ENCODE measurements around the gene SEM1.

SEM1 gene

GRCh38 chr7:96675548-96675947 lies 34.1 kb downstream of the SEM1 start:
- Histone ChIP-seq H3K4me3 (replicated peaks; ENCODE audit: insufficient read depth, low read length) (no peak overlapping the region), H3K27ac (replicated peaks) (no peak overlapping the region), H3K27me3 (ENCODE audit: insufficient read depth, poor library complexity, severe bottlenecking) (no peaks in the 10 kb centered on the region)
- TF ChIP-seq POLR2AphosphoS5 (IDR thresholded peaks at IDR 0.05; ENCODE audit: low read depth), result no peak
- no peak for TF ChIP-seq GABPA (IDR thresholded peaks at IDR 0.05; ENCODE audit: low read depth)
- TF ChIP-seq REST (IDR thresholded peaks at IDR 0.05; ENCODE audit: insufficient replicate concordance, low read depth), result no peak
- TF ChIP-seq CTCF (IDR thresholded peaks at IDR 0.05; ENCODE audit: insufficient read depth, low read length), result no peak
- no peak for TF ChIP-seq SPI1 (IDR thresholded peaks at IDR 0.05; ENCODE audit: borderline replicate concordance, low read depth)
- DNase-seq (ENCODE audit: low read depth in 1 of 2, low spot score in 1 of 2), result no peak

- no peak overlapping the region for H3K4me3 ChIP-seq (replicated peaks; ENCODE audit: insufficient read depth, low read length)
- no peak for DNase-seq (ENCODE audit: low read depth in 1 of 2, low spot score in 1 of 2)
- H3K27ac ChIP-seq (replicated peaks), result no peak overlapping the region
- no peaks in the 10 kb centered on the region for H3K27me3 ChIP-seq (ENCODE audit: insufficient read depth, poor library complexity, severe bottlenecking)
- no peak for TF ChIP-seq GABPA (IDR thresholded peaks at IDR 0.05; ENCODE audit: low read depth)
- no peak for TF ChIP-seq REST (IDR thresholded peaks at IDR 0.05; ENCODE audit: insufficient replicate concordance, low read depth)
- no peak for TF ChIP-seq SPI1 (IDR thresholded peaks at IDR 0.05; ENCODE audit: borderline replicate concordance, low read depth)
- TF ChIP-seq CTCF (IDR thresholded peaks at IDR 0.05; ENCODE audit: insufficient read depth, low read length), result no peak
- TF ChIP-seq POLR2AphosphoS5 (IDR thresholded peaks at IDR 0.05; ENCODE audit: low read depth), result no peak
Measured at GRCh38 chr7:96674565-96674964, 35.1 kb downstream of the SEM1 start.

- Histone ChIP-seq H3K4me3 (replicated peaks; ENCODE audit: insufficient read depth, low read length) (no peak overlapping the region), H3K27ac (replicated peaks) (no peak overlapping the region), H3K27me3 (ENCODE audit: insufficient read depth, poor library complexity, severe bottlenecking) (no peaks in the 10 kb centered on the region)
- TF ChIP-seq CTCF (IDR thresholded peaks at IDR 0.05; ENCODE audit: insufficient read depth, low read length) (no peak), SPI1 (IDR thresholded peaks at IDR 0.05; ENCODE audit: borderline replicate concordance, low read depth) (no peak), GABPA (IDR thresholded peaks at IDR 0.05; ENCODE audit: low read depth) (no peak), REST (IDR thresholded peaks at IDR 0.05; ENCODE audit: insufficient replicate concordance, low read depth) (no peak), POLR2AphosphoS5 (IDR thresholded peaks at IDR 0.05; ENCODE audit: low read depth) (no peak)
- DNase-seq (ENCODE audit: low read depth in 1 of 2, low spot score in 1 of 2), result no peak
Measured at GRCh38 chr7:96671854-96672253, 37.8 kb downstream of the SEM1 start.

Data from HL-60 (cell line).